HT-29 (cell line): Measurements from ENCODE around the gene SNX14. TPM values are rescaled to one million over a fixed set of nuclear protein-coding genes. Genes with fewer than 3 reads are reported as not detected.

Experiments
- DNase-seq: peaks from one replicate; pipeline ENCODE4 v3.0.0-alpha.2; 2015; ENCODE audit warnings: low spot score
- total RNA-seq: library from RNA; depleted of rRNA; stranded (reverse); fragments of >200 nt; shearing (Covaris generic); gene quantifications from 2 replicates; pipeline ENCODE4 v1.2.3, GENCODE V29; 2014

SNX14 gene
- total RNA-seq, 1 experiment from 2014 or later = 46.1 TPM

DNA sequence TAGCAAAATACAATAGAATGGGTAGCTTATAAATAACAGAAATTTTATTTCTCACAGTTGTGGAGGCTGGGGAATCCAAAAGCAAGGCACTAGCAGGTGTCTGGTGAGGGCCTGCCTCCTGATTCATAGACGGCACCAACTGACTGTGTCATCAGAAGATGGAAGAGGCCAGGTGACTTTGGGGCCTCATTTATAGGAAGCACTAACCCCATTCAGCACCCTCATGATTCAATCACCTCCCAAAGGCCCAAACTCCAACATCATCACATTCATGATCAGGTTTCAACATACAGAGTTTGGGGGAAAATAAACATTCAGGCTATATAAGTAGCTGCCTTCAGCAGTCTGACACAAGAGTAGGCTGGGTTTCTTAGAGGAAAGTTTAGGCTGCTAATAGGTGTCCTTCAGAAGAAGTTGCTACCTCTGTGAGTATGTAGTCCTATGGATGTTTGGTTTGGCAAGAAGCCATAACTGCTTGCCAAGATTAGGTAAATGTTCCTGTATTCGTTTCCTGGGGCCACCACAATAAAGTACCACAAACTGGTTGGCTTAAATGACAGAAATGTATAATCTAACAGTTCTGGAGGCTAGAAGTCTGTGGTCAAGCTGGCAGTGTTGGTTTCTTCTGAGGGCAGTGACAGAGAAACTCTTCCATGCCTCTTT, 94.9 kb downstream of the SNX14 start:
- DNase-seq = peak; percentile 90

DNA sequence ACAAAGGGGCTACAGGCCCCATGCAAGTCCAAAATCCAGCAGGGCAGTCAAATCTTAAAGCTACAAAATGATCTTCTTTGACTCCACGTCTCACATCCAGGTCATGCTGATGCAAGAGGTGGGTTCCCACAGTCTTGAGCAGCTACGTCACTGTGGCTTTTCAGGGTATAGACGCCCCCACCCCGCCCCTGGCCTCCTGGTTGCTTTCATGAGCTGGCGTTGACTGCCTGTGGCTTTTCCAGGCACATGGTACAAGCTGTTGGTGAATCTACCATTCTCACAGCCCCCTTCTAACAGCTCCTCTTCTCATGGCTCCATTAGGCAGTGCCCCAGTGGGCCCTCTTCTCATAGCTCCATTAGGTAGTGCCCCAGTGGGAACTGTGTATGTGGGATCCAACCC, 96.8 kb downstream of the SNX14 start:
- DNase-seq = no peak

DNA sequence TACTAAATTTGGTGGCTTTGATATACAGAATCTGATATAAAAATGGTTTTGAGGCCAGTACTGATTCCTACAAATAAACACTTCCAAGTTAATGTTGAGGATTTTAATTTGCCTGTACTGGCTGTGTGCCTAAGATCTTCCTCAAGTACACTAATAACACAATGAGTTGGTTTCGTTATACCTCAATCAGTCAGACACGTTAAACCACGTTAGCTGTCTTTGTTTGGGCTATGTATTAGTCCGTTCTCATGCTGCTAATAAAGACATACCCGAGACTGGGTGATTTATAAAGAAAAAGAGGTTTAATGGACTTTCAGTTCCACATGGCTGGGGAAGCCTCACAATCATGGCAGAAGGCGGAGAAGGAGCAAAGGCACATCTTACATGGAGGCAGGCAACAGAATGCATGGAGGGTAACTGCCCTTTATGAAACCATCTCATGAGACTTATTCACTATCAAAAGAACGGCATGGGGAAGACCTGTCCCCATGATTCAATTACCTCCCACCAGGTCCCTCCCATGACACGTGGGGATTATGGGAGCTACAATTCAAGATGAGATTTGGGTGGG, 97.6 kb downstream of the SNX14 start:
- DNase-seq = no peak

DNA sequence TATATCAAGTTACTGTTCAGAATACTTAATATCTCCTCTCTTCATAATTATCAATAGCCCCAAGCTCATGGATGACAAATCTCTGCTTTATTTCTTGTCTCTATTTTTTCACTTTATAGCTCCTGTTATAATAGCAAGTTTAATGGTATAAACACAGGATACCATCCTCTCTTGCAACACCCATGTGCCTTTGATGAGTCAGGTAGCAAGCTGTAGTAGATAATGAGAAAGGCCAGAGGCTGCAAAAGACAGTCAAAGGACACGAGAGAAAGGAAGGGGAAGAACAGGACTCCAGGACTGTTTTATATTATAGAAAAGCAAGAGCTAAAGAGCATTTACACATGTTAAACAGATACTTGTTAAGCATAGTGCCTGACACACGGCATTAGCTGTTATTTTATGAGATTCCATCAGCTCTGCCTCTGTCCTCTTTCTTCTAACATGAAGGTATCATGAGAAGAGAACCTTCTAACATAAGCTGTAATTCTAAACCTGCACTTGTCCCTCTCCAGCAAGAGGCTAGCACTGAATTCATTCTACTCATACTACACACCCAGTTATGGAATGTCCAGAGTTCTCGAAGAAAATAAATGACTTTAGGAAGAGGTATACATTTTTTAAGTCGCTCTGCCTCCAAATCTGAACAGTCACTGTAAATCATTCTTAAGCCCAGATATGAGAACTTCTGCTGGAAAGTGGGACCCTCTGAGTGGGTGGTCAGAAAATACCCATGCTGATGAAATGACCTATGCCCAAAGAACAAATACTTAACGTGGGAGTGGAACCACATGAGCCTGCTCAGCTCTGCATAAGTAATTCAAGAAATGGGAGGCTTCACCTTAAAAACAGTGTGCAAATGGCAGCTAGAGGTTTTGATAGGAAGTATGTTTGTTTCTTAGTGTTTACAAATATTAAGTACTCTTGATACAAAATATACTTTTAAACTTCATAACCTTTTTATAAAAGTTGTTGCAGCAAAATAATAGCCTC, 98.8 kb downstream of the SNX14 start:
- DNase-seq = no peak

DNA sequence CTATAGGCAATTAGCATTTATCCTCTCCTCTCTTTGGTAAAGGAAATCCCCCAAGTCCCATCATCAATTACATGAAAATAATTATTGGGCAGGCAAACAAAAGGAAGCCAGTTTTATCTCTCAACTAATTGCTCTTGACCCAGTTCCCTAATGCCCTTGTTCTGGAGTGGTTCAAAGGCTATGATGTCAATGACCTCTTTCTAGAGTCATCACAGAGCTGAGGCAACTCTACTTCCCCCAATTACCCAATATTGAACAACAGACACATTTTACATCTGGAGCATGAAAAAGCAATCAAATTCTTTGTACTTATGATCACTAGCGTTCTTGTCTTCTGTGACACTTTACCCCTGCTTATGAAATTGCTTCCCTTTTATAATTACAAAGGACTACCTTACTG, 100.3 kb downstream of the SNX14 start:
- no peak for DNase-seq

DNA sequence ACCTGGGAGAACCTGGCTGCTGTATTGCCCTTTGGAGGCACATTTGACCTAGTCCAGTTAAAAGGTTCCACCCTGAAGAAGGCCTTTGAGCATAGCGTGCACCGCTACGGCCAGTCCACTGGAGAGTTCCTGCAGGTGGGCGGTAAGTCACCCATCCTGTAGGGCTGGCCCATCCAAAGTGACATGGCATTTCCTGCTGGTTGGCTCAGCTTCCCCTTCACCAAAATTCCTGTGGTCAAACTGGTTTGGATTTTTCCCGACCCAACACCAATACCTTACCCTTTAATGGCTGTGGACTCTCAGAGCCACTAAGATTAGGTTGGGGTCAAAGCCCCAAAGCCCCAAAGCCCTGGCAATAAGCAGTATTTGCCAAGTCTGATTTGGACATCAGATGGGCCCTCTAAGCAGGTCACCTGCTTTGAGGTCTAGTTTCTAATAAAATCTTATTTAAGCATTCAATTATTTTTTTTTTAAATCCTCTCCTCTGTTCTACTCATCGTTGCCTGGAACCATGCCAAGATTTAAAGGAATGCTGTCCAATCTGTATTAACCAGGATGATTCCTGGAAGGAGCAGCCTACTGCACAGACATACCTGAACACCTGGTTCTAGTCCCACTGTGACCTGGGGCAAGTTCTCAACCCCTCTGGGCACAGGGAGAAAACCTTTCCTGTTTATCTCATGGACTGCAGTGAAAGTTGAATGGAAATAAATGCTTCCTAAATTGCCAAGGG, 103.0 kb downstream of the SNX14 start:
- DNase-seq = peak; percentile 82

DNA sequence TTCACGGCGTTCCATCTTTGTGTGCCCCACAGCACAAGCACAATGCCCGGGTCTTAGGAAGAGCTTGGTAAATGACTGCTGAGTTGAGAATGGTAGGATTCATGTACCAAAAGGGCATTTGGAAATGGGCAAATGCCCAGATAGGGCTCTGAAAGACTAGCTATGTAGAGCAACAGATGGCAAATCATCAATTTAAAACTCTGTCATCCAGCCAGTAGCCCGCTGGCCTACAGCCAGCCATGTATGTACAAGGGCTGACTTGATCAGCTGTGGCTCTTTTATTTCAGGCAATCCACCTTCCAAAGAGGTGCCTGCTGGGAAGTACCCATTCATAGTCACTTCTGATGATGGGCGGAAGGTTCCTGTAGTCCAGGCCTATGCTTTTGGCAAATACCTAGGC, 108.7 kb downstream of the SNX14 start:
- DNase-seq = no peak

DNA sequence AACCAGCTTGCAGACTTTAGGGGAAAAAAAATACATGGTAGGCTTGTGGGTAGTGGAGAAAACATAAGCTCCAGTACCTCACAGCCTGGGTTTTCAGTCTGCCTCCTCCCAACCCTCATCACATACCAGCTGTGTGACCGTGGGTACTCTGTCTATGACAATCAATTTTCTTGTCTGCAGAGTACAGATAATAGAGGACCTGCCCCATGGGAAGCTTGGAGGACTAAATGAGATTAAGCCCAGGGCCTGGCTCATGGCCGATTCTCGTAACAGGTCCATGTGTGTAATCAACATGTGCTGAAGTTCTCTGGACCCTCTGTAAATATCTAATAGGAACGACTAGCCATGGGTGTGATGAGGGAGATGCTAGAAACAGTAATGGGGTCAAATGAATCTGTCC, 109.8 kb downstream of the SNX14 start:
- DNase-seq = no peak

DNA sequence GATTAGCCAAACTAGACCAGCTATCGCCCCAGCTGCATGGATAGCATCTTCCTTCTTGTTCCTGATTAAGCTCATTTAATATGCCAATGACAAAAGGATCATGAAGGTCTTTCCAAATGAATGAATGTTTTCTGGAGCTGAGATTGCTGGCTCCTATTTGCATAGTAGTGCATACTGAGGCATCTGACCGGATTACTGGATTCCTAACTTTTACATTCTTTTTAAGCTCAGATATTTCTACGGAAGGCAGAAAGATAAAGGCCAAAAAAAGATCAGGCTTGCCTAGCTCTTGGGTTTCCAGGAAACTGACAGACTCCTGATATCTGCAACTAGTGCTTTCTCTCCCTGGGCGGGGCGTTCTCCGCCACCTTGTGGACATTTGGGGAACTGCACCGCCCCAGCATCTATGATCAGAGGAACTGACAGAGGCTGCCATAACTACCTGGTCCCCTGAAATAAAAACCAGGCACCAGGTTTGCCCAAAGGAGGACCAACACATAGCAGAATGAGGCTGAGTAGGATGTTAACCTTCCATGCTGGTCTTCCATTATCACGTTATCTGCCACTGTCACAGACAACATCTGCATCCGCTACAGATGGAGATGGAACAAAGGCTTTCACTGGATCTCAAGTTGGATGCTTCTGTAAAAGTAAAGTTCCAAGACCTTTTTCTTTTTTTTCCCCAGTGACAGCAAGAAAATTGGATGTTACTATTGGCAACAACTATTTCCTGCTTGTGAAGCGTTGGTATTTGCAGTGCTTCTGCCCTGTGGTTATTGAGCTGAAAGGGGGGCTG, 110.6 kb downstream of the SNX14 start:
- DNase-seq = peak; percentile 91

DNA sequence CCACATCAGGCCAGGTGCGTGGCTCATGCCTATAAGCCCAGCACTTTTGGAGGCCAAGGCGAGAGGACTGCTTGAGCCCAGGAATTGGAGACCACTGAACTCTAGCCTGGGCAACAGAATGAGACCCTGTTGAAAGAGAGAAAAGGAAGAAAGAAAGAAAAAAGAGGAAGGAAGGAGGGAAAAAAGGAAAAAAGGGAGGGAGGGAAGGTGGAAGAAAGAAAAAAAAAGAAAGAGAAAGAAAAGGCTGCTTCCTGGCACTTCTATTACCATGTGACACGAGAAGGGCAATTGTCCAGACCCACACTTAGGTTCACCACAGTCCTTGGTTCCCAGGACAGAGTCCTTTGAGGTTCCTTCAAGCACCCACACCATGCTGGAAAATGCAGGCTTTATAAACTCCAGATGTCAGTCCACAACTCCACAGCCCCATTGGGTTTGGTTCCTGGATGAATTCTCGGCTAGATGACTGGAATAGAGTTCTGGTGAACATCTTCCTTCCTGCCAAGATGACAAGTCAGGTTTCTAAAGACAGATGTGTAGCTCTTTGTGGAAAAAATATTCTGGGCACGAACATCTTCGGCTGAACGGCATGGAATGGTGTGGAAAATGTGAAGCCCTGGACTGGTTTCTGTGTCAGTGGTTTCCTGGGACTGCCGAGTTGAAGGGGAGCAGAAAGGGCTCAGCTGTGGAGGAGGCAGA, 111.3 kb downstream of the SNX14 start:
- no peak for DNase-seq

DNA sequence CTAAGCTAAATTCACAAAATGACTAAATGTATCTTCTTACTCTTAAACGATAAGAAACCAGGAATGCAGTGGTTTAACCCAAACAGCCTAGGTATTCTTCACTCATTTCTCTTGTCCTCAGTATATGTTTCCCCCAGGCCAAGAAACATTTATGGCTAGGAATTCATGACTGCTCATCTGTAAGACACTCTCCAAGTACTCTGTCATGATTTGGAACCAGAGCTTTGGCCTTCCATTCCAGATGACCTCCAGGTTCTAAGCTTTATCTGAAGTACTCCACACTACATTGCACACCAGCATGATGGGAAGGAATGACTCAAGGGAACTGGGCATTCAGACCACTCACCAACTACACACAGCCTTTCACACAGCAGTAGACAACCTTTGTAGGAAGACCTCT, 114.5 kb downstream of the SNX14 start:
- DNase-seq = no peak

DNA sequence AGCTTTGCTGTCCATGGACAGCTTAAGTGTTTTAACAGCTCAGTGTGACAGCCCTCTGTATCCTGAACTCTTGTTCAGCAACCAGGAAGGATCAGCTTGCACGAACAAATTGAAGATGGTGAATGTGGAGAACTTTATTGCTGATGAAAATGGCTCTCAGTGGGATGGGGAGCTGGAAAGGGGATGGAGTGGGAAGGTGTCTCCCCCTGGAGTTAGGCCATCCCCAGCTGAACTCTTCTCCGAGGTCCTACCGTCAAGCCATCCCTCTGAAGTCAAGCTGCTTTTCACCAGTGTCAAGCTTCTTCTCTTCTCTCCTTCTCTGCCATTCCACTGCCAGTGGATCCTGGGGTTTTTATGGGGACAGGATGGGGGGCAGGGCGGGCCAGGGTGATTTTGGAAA, 117.1 kb downstream of the SNX14 start:
- DNase-seq = no peak

DNA sequence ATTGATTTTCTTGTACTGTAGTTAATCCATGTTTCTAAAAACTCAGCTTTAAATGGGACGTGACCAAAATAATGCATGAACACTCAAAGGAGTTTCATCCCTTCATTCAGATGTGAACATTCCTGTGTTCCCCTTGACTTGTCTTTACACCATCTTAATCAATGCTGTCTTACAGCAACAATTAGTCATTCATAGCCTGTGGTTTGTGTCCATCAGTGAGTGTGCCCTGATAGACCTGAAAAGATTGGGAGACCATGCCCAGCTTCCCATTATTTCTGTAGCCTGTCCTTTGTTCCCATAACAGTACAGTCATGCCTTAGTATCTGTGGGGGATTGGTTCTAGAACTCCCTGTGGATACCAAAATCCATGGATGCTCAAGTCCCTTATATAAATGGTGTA, 119.9 kb downstream of the SNX14 start:
- no peak for DNase-seq

DNA sequence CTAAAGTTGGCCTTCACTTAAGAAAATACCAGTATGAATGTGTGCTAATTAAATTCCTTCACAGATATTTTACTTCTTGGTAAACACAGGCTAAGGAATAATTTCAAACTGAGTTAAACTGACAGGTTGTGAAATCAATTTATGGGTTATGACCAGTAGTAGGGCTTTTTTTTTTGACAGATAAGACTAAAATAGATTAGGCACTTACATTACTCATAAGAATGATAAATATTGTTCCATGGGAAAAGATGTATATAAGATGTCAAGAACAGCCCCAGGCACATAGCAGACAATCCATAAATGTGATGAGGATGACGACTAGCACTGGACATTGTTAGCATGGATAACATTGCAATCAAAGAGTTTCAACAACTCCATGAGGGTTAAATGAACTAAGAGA, 120.9 kb downstream of the SNX14 start:
- DNase-seq = no peak

DNA sequence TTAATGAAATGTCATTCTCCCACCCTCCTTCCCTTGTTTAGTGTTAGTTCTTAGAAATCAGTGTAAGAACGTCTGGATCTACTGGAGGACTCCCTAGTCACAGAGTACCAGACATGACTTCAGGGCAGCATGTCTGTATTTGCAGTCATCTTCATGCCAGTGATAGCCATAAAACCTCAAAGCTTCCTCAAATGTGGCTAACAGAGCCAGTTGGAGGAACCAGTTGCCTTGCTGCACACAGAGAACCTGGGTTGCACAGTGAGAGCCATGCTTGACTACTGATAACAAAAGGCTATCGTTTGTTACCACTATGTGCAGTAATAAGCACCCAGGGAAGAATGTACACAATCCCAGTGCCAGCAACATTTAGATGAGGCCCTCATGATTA, 123.6 kb downstream of the SNX14 start:
- no peak for DNase-seq

DNA sequence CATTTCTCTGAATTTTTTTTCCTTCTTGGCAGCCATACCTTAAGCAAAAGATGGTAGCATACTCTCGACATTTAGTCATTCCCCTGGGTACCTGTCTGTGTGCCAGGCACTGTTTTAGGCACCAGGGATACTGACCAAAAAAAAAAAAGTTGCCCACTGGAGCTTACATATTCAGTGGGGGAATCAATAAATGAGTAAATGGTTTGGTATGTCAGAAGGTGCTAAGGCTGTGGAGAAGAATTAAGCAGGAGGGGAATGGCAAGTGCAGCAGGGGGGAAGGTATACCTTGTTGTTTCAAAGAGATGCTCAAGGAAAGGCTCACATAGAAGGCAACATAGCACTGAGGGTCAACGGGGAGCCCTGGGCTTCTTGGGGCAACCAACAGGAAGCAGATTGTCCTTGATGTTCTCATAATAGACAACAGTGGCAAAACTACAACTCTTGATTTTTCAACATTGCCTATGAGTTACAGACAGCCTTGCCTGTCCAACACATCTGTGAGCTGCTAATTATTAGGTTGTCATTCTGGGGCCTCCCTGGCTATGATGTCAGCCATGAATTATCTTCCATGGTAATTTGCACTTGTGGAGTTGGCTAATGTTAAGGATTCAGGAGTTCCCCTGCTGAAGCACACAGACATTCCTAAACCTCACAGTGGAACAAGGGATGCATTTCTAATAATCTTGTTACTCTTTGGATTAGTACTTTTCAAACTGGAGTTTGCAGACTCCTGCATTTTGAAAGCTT, 124.2 kb downstream of the SNX14 start:
- DNase-seq = no peak

DNA sequence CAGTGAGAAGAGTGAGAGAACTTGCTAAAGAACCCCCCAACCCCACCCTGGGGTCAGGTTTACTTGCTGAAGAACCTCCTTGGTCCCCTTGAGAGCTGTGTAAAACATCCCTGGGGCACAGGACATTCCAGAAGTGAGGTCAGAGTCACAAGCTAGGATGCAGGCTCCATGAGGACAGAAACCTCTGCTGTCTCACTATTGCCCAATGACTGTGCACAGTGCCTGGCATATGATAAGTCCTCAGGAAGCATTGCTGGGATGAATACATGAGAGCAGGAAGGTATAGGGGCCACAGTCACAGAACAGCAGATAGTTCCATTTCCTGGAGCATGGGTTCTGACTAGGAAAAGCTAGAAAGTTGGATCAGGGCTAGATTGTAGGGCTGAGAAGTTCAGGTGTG, 125.3 kb downstream of the SNX14 start:
- no peak for DNase-seq

DNA sequence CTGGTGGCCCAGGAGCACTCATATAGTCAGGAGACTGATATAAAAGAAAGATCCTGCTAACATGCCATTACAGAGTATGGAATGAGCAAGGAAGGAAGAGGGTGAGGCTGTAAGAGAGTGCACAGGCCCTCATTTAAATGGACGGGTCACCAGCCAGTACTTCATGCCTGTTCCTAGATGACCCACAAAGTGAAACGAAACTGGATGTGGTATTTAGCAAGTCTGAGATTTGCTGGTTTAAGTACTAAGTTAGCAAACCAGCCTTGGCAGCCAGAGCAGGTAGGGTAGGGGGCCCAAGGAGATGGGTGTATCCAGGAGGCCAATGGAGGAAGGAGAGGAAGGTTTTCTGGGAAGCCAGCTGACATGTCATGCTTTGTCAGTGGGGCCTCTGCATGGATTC, 127.9 kb downstream of the SNX14 start:
- no peak for DNase-seq

DNA sequence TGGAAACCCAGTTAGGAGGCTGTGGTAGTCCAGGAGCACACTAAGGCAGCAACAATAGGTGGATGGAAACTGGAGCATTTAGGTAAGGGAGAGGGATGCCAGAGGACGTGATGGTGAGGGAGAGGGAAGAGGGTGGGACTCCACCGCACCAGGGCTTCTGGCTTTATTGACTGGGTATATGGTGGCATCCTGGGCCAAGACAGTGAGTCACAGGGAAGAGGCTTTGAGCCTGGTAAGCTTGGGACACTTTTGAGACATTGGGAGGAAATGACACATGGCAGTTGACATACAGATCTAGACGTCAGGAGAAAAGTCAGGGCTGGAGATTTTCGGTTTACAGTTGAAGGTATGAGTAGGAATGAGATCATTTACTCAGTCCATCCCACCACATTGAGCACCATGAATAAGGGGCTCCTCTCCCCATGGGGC, 128.9 kb downstream of the SNX14 start:
- DNase-seq = peak; percentile 63

DNA sequence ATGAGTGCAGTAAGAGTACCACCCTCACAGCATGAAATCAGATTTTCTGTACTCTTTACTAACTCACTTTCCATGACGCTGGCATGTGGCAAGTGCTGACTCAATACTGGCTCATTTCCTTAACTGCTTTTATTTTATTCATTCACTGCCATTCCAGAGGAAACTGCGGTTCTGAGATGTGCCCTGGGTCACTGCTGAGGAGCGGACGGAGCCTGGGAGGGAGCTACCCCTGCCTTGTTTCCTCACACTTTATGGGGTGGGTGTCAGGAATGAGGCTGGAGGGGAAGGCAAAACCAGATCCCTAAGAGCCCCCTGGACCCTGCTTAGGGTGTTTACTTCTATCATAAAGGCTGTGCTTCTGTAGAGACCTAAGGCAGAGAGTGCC, 129.4 kb downstream of the SNX14 start:
- peak; percentile 64 for DNase-seq
